GM21576 (cell line): ENCODE results near the gene CNTRL.
A peak's percentile ranks its signal among the peaks of the same experiment; 100 is the strongest.
"Not testable (repeated sequence)": the region's sequence is repeated elsewhere in the genome, so short reads cannot be mapped to it uniquely, and the experiment has no call there.

Experiments
- ATAC-seq: cut with Tn5 transposase; IDR thresholded peaks from one replicate; pipeline ENCODE4 v1.9.1; 2021; ENCODE audit warnings: mild to moderate bottlenecking, moderate library complexity; ENCODE audit not compliant: unreplicated experiment

Gene CNTRL

GRCh38 chr9:121129384-121129783 lies 54.6 kb downstream of the CNTRL start:
- not testable (repeated sequence) for ATAC-seq

GRCh38 chr9:121133104-121133816 lies 58.5 kb downstream of the CNTRL start:
- ATAC-seq, result no peak

- ATAC-seq, result no peak
Observed at GRCh38 chr9:121135642-121136041, 60.9 kb downstream of the CNTRL start.

- ATAC-seq, result no peak
Observed at GRCh38 chr9:121138561-121138960, 63.8 kb downstream of the CNTRL start.

GRCh38 chr9:121138973-121139372 lies 64.2 kb downstream of the CNTRL start:
- ATAC-seq, result no peak

- no peak for ATAC-seq
Observed at GRCh38 chr9:121140162-121140561, 65.4 kb downstream of the CNTRL start.

- no peak for ATAC-seq
Observed at GRCh38 chr9:121141306-121141705, 66.6 kb downstream of the CNTRL start.

- ATAC-seq, result no peak
Observed at GRCh38 chr9:121141706-121142105, 67.0 kb downstream of the CNTRL start.

GRCh38 chr9:121143771-121144170 lies 69.0 kb downstream of the CNTRL start:
- no peak for ATAC-seq

- no peak for ATAC-seq
Observed at GRCh38 chr9:121144482-121144881, 69.7 kb downstream of the CNTRL start.

GRCh38 chr9:121150188-121150587 lies 75.4 kb downstream of the CNTRL start:
- no peak for ATAC-seq

GRCh38 chr9:121153642-121154041 lies 78.9 kb downstream of the CNTRL start:
- no peak for ATAC-seq

GRCh38 chr9:121154782-121155181 lies 80.0 kb downstream of the CNTRL start:
- ATAC-seq, result no peak

- peak; percentile 83 for ATAC-seq
Observed at GRCh38 chr9:121156263-121156731, 81.5 kb downstream of the CNTRL start.

- ATAC-seq, result no peak
Observed at GRCh38 chr9:121157939-121158338, 83.2 kb downstream of the CNTRL start.

- no peak for ATAC-seq
Observed at GRCh38 chr9:121160025-121160424, 85.3 kb downstream of the CNTRL start.

GRCh38 chr9:121168052-121168451 lies 93.3 kb downstream of the CNTRL start:
- ATAC-seq, result no peak

- no peak for ATAC-seq
Observed at GRCh38 chr9:121169094-121169601, 94.4 kb downstream of the CNTRL start.

GRCh38 chr9:121171236-121171635 lies 96.5 kb downstream of the CNTRL start:
- no peak for ATAC-seq

- ATAC-seq, result no peak
Observed at GRCh38 chr9:121172726-121173487, 98.2 kb downstream of the CNTRL start.

GRCh38 chr9:121173501-121173900 lies 98.7 kb downstream of the CNTRL start:
- ATAC-seq, result no peak
